ENCODE measurements around the gene PLEKHH2.
"Not testable (repeated sequence)": the region's sequence is repeated elsewhere in the genome, so short reads cannot be mapped to it uniquely, and the experiment has no call there.

The PLEKHH2 gene

DNA sequence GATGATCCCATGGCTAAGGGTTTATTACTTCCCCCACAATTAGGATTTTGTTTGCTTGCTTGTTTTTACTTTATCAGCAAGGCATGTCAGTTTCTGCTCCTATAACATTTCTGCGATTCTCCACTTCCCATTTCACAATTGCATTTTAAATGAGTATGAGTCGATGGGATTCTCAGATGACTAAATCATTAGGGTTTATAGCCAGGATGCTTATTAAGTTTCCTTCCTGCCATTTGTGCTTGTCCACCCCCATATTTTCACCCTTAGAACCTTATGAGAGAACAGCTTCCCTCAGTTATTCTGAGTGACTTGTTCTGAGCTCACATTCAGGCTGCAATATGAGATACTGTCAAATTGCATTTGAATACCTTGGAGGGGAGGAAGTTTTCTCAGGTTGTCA, 77.1 kb downstream of the PLEKHH2 start:
- CTCF ChIA-PET: no interaction called here
- DNase-seq (ENCODE audit: extremely low spot score): no peak
- TF ChIP-seq, protein P1, sequence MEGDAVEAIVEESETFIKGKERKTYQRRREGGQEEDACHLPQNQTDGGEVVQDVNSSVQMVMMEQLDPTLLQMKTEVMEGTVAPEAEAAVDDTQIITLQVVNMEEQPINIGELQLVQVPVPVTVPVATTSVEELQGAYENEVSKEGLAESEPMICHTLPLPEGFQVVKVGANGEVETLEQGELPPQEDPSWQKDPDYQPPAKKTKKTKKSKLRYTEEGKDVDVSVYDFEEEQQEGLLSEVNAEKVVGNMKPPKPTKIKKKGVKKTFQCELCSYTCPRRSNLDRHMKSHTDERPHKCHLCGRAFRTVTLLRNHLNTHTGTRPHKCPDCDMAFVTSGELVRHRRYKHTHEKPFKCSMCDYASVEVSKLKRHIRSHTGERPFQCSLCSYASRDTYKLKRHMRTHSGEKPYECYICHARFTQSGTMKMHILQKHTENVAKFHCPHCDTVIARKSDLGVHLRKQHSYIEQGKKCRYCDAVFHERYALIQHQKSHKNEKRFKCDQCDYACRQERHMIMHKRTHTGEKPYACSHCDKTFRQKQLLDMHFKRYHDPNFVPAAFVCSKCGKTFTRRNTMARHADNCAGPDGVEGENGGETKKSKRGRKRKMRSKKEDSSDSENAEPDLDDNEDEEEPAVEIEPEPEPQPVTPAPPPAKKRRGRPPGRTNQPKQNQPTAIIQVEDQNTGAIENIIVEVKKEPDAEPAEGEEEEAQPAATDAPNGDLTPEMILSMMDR (IDR thresholded peaks at IDR 0.05; ENCODE audit: control extremely low read depth, extremely low read depth, low read depth, missing control alignments): no peak
- POLR2A ChIA-PET: no interaction called here

DNA sequence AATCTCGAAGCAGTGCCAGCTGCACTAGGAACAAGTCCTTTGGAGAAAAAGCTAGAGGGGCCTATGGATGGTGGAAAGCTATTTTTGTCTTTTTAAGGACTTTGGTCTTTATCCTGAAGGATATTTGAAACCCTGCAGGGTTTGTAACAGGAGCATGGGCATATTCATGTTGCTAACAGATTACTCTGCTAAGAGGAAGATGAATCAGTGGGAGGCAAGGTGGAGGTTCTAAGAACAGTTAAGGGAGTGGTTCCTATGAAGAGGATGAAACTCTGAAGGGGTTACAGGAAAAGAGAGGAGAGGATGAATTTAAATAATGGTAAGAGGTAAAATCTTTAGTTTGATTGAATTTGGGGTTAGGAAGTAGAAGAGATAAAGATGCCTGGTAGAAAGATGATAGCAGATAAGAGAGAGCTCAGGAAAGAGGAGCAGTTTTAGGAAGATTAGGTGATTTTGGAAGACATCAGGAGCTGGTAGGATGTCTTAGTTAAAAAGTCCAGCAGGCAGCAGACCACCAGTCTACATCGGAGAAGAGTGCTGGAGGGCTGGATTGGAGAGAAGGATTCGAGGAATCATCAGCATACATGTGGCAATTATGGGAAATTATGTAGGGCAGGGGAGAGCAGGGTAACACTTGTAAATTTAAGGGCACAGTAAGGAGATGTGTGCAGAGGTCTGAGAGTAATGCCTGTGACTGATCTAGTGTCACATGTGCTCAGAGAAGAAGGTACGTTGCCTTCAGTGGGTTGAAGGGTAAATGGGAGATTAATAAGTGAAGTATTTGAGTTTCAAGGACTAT, 78.4 kb downstream of the PLEKHH2 start:
- POLR2A ChIA-PET: no interaction called here
- CTCF ChIA-PET: interaction anchor here (1.0 kb wide), 1 partner anchor 93 kb away, joined by 3 read pairs; no protein-coding TSS in a partner anchor
- no peak for DNase-seq (ENCODE audit: extremely low spot score)
- TF ChIP-seq, protein P1 (IDR thresholded peaks at IDR 0.05; ENCODE audit: control extremely low read depth, extremely low read depth, low read depth, missing control alignments): no peak

DNA sequence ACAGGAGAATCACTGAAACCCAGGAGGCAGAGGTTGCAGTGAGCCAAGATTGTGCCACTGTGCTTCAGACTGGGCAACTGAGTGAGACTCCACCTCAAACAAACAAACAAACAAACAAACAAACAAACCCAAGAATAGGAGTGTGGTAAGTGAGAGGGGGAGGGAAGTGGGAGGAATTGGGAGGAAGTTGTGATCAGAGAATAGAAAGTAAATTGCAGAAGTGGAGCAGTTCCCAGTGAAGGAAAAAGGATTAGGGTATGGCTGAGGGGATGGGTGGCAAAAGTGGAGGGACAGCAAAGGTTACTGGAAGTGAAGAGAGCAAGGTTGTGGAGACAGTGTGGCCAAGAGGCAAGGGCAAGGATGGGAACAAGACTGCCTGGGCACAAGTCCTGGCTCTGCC, 80.3 kb downstream of the PLEKHH2 start:
- TF ChIP-seq, protein P1 (IDR thresholded peaks at IDR 0.05; ENCODE audit: control extremely low read depth, extremely low read depth, low read depth, missing control alignments): no peak
- no peak for DNase-seq (ENCODE audit: extremely low spot score)
- POLR2A ChIA-PET: no interaction called here
- CTCF ChIA-PET: no interaction called here

DNA sequence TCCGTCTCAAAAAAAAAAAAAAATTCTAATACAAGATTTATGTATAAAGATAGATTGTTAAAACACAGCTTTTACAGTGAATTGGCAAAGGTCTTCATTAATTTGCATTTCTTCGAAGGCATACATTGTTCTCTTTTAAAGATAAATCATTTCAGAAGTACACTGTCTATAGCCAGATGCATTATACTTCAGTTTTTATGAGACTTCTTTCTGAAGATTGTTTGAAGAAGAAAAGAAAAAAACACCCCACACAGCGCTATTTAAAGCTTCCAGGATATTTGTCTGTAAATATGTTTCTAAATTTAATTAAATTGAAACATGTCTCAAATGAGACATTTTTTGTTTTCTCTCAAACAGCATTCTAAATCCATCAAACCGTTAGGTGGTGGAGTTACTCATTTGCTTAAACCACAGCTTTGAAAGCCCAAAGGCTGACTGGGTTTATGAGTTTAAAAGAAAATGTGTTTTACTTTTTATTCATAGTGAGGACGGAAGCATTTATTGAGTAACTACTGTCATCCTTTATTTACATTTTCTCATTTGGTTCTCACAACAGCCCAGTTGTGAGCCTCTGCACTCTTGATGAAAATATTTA, 81.6 kb downstream of the PLEKHH2 start:
- CTCF ChIA-PET: interaction anchor here (1.1 to 1.2 kb wide), 2 partner anchors 12 to 19 kb away, joined by 3 to 4 read pairs; no protein-coding TSS in a partner anchor
- TF ChIP-seq, protein P1 (IDR thresholded peaks at IDR 0.05; ENCODE audit: control extremely low read depth, extremely low read depth, low read depth, missing control alignments): no peak
- POLR2A ChIA-PET: no interaction called here
- DNase-seq (ENCODE audit: extremely low spot score): no peak

DNA sequence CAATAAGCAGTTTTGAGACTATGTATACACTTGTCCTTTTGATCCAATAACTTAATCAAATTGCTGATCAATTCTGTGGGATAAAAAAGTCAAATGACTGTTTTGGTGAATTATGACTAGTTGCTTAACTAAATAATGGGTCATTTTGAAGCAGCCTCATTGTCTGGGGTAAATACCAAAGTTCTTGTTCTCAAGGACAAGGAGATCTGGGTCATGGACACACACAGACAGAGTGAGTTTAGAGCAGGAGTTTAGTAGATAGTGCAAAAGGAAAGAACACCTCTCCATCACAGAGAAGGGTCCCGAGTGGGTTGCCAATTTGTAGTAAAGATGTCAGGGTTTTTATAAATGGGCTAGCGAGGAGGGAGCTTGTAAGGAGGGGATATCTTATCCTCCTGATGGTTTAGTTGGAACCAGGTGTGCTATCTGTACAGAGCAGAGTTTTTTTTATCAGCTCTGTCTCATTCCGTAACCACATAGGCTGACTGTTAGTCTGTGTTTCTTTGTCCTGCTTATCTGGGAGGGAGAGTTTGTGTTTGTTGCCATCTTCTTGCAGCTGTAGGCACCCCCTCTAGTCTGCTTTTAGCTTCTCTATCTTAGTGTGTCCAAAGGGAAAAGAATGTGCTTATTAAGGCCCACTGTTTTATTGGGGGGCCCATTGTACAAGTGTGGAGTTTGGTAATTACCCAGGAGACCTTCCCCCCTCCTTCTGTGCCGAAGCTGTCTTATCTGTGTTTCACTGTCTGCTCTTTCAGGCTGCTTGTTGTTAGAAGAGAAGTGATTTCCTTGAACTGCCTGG, 87.9 kb downstream of the PLEKHH2 start:
- CTCF ChIA-PET: no interaction called here
- TF ChIP-seq, protein P1 (IDR thresholded peaks at IDR 0.05; ENCODE audit: control extremely low read depth, extremely low read depth, low read depth, missing control alignments): no peak
- no peak for DNase-seq (ENCODE audit: extremely low spot score)
- POLR2A ChIA-PET: no interaction called here

DNA sequence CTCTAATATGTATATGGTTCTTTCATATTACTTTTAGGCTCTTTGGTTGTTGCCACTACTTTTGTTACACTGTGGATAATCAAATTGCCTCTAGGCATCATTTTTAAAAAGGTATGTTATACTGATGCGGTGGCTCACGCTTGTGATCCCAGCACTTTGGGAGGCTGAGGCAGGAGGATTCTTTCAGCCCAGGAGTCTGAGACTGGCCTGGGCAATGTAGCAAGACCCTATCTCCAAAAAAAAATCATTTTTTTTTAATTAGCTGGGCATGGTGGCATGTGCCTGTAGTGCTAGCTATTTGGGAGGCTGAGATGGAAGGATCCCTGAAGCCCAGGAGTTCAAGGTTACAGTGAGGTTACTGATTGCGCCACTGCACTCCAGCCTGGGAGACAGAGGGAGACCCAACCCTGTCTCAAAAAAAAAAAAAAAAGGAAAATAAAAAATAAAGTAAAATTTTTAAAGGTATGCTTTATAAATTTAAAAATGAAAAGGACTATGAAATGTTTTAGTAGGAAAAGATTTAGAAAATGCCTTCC, 88.7 kb downstream of the PLEKHH2 start:
- ChIA-PET POLR2A (no interaction called here), CTCF (no interaction called here)
- TF ChIP-seq, protein P1 (IDR thresholded peaks at IDR 0.05; ENCODE audit: control extremely low read depth, extremely low read depth, low read depth, missing control alignments): no peak
- no peak for DNase-seq (ENCODE audit: extremely low spot score)

DNA sequence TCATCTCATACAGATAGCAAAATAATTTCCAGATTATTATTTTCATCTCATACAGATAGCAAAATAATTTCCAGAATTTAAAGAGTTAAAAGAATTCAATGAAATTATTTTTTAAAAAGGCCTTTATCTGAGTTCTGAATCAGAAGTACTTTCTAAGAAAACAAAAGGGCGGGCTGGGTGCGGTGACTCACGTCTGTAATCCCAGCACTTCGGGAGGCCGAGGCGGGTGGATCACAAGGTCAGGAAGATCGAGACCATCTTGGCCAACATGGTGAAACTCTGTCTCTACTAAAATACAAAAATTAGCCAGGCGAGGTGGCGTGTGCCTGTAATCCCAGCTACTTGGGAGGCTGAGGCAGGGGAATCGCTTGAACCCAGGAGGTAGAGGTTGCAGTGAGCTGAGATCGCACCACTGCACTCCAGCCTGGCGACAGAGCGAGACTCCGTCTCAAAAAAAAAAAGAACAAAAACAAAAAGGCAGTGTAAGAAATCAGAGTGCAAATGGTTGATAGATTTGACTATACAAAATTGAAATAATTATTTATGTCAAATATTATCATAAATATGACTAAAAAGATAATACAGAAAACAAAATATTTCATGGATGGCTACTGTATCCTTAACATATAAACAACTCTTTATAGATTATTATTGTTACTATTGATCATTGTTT, 90.0 kb downstream of the PLEKHH2 start:
- CTCF ChIA-PET; POLR2A ChIA-PET; DNase-seq (ENCODE audit: extremely low spot score): not testable (repeated sequence)

All from GM10248 (cell line).